Nephron progenitor cell (in vitro differentiated cells): ENCODE results near the gene TMPRSS9.

Experiments used
- DNase-seq: peaks from one replicate; pipeline ENCODE4 v3.0.0; 2021
- H3K27ac Mint-ChIP-seq: 2 replicates; pipeline ENCODE4 v1.8.0; 2021; ENCODE audit warnings: mild to moderate bottlenecking, moderate library complexity, mixed read lengths
- H3K27me3 Mint-ChIP-seq: 2 replicates; pipeline ENCODE4 v1.8.0; 2021; ENCODE audit warnings: mild to moderate bottlenecking, low read depth, mixed read lengths; ENCODE audit not compliant: poor library complexity
- H3K36me3 Mint-ChIP-seq: 2 replicates; pipeline ENCODE4 v1.8.0; 2021; ENCODE audit warnings: low read depth, mixed read lengths
- H3K4me1 Mint-ChIP-seq: 2 replicates; pipeline ENCODE4 v1.8.0; 2021; ENCODE audit warnings: mixed read lengths
- H3K4me3 Mint-ChIP-seq: 2 replicates; pipeline ENCODE4 v1.8.0; 2021; ENCODE audit warnings: mild to moderate bottlenecking, moderate library complexity, mixed read lengths
- H3K9me3 Mint-ChIP-seq: 2 replicates; pipeline ENCODE4 v1.8.0; 2021; ENCODE audit warnings: mild to moderate bottlenecking, moderate library complexity, mixed read lengths
- CTCF ChIP-seq: fragments of 200-600 bp; sonication (generic); IDR thresholded peaks from 2 replicates; pipeline ENCODE4 v1.5.0; 2021; ENCODE audit warnings: antibody characterized with exemption

Gene TMPRSS9

GRCh38 chr19:2341982-2342381 lies 18.1 kb upstream of the TMPRSS9 start:
- no peaks in the 10 kb centered on the region for H3K27me3 Mint-ChIP-seq
- DNase-seq = no peak
- H3K9me3 Mint-ChIP-seq = no peaks in the 10 kb centered on the region
- no peak overlapping the region for H3K27ac Mint-ChIP-seq
- no peak overlapping the region for H3K4me3 Mint-ChIP-seq
- H3K36me3 Mint-ChIP-seq = peaks cover 6% of the 10 kb centered on the region
- H3K4me1 Mint-ChIP-seq = peaks cover 14% of the 10 kb centered on the region
- TF ChIP-seq CTCF = no peak

- H3K9me3 Mint-ChIP-seq = no peaks in the 10 kb centered on the region
- H3K4me3 Mint-ChIP-seq = no peak overlapping the region
- no peak overlapping the region for H3K27ac Mint-ChIP-seq
- peaks cover 6% of the 10 kb centered on the region for H3K36me3 Mint-ChIP-seq
- no peak for TF ChIP-seq CTCF
- no peak for DNase-seq
- peaks cover 6% of the 10 kb centered on the region for H3K4me1 Mint-ChIP-seq
- no peaks in the 10 kb centered on the region for H3K27me3 Mint-ChIP-seq
Observed at GRCh38 chr19:2342656-2343288, 17.3 kb upstream of the TMPRSS9 start.

DNA sequence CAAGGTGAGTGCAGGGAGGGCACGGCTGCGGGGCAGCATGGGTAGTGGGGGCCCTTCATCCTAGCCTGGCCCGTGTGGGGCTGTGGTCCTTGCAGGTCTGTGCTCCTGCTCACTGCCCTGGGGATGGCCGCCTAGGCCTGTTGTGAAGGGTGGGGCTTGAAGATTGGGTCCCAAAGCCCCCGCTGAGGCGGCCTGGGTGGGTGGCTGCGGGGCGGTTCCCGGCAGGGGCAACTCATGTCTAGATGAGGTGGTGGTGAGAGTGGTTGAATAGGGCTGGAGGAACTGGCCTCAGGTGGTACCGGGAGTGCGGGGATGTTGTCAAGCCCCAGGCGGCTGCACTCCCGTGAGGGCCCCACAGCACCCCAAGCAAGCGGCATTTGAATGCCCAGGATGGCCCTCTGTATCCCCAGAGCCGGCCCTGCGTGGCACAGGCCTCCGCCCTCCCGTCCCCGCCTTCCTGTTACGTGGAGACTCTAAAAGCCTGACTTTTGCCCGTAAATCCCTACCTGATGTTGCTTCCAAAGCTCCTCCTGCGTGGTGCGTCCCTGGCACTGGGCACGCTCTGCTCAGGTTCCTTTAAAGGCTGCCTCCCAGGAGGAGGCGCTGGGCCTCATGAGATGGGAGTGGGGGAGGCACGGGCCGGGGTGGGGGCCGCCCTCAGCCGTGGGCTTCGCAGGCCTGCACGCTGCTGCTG lies 16.6 kb upstream of the TMPRSS9 start:
- no peak for DNase-seq
- Mint-ChIP-seq H3K4me3 (no peak overlapping the region), H3K36me3 (peaks cover 6% of the 10 kb centered on the region), H3K9me3 (no peaks in the 10 kb centered on the region), H3K4me1 (peaks cover 5% of the 10 kb centered on the region), H3K27me3 (no peaks in the 10 kb centered on the region), H3K27ac (no peak overlapping the region)
- TF ChIP-seq CTCF = no peak

- DNase-seq = no peak
- no peak overlapping the region for H3K4me3 Mint-ChIP-seq
- no peaks in the 10 kb centered on the region for H3K9me3 Mint-ChIP-seq
- H3K4me1 Mint-ChIP-seq = peaks cover 5% of the 10 kb centered on the region
- no peak for TF ChIP-seq CTCF
- no peaks in the 10 kb centered on the region for H3K27me3 Mint-ChIP-seq
- H3K36me3 Mint-ChIP-seq = peaks cover 6% of the 10 kb centered on the region
- H3K27ac Mint-ChIP-seq = no peak overlapping the region
Observed at GRCh38 chr19:2344381-2344870, 15.6 kb upstream of the TMPRSS9 start.

GRCh38 chr19:2345076-2345475 lies 15.0 kb upstream of the TMPRSS9 start:
- DNase-seq = no peak
- Mint-ChIP-seq H3K4me1 (peaks cover 5% of the 10 kb centered on the region), H3K9me3 (no peaks in the 10 kb centered on the region), H3K27me3 (no peaks in the 10 kb centered on the region), H3K27ac (no peak overlapping the region), H3K4me3 (no peak overlapping the region), H3K36me3 (peaks cover 6% of the 10 kb centered on the region)
- no peak for TF ChIP-seq CTCF
